GM18511 (cell line): Measurements from ENCODE around the gene CWC15.
"Not testable (repeated sequence)": the region's sequence is repeated elsewhere in the genome, so short reads cannot be mapped to it uniquely, and the experiment has no call there.

Source experiments
- ATAC-seq: cut with Tn5 transposase; IDR thresholded peaks from one replicate; pipeline ENCODE4 v1.9.1; 2021; ENCODE audit warnings: mild to moderate bottlenecking, moderate library complexity; ENCODE audit not compliant: unreplicated experiment

CWC15 gene

DNA sequence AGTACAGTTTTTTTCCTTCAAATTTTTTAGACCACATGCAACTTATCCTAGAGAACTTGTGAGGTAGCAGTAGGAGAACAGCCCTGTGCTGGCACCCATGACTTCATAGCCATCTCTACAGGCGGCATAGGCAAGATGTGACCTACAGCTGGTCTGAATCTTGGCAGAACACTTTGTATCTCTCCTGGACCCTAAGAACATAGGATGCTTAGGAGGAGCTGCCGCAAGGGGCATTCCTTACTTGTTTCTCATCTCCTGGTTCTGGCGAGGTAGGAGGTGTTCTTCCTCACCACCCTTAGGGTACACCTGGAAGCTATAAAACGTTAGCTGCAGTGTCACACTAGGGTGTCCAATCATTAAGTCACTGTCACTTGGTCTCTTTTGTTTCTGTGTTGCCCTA is 16.4 kb downstream of the CWC15 start:
- no peak for ATAC-seq

DNA sequence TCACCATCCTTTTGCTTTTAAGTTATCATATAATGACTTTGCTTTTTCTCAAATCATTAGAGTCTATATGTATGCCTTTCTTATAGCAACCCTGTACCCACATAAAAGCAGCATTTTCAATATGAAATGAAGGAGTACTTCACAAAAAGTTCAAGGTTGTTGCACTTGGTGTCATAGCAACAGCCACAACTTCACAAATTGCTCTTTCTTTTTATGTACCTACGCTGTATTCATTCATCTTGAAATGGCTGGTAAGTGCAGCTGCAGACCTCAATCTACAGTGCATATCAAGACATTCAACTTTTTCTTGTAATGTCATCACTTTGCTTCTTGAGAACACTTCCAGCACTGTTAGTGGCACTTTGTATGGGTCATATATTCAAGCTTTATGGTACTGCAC is 18.6 kb downstream of the CWC15 start:
- ATAC-seq: no peak

DNA sequence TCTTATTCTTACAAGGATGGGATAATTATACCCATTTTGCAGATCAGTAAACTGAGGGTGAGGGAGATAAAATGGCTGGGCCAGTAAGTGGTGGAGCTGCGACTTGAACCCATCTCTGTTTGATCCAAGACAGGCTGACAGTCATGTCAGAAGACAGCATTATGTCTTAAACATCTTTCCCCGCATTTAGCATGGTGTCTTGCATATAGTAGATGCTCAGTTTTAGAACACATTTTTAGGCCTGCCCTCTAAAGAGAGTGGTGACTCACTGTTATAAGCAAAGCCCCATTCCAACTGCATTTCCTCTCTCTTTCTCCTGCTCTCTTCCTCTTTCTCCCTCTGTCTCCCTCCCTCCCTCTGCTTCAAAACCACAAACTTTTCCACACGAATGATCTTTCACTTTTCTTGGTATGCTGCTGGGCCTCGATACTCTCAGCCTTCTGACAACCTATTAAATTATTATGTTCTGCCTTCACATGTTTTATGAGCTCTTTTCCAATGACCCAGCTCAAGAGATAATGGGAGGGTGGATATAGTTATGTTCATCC is 25.2 kb downstream of the CWC15 start:
- no peak for ATAC-seq

DNA sequence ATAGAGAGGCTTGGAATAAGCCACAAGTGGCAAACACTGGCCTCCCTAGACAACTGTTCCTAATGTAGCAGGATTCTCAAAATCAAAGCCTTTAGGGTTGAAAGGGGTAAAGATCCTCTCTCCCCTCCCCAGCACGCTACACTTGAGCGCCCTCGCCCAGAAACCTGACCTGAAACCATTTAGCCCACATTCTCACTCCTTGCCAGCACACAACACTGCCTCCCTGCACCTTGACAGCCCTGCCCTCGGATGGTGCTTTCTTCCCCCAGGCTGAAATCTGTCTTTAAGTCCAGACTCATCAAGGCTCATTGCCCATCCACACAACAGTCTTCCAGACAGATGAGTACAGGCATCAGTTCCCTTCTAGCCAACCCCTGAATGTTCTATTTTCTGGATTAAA is 26.5 kb downstream of the CWC15 start:
- peak; percentile 76 for ATAC-seq

DNA sequence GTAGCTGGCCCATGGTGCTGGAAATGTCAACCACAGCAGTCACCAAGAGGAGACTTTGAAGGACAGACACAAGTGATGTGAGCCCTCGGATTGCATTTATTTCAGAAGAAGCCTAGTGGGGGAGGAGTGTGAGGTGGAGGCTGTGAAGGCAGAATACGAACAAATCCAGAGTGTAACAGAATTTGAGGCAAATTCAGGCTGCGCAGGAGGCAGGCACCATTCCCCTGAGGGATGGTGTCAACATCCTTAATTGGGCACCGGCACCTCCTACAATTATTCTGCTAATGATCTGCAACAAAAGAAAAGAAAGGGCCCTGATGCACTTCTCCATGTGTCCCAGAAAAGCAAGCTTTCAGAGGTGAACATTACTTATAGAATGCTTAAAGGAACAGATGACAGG is 32.2 kb downstream of the CWC15 start:
- no peak for ATAC-seq

DNA sequence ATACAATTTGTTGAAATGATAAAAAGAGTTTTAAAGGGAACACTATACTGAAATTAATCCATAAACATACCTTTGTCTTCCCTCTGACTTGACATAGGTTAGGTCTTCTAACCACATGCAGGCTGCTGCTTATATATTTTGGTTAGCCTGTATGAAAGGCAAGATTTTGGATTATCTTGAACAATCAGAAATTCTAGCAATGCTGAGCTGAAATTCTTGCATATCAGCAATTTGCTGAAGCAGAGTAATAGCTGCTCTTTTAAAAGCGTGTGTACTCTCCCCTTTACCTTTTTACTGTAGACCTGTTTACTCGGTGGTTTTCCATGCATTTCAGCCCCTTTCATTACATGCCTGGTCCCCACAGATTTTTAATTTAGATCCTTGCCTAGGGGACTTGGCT is 34.0 kb downstream of the CWC15 start:
- no peak for ATAC-seq

DNA sequence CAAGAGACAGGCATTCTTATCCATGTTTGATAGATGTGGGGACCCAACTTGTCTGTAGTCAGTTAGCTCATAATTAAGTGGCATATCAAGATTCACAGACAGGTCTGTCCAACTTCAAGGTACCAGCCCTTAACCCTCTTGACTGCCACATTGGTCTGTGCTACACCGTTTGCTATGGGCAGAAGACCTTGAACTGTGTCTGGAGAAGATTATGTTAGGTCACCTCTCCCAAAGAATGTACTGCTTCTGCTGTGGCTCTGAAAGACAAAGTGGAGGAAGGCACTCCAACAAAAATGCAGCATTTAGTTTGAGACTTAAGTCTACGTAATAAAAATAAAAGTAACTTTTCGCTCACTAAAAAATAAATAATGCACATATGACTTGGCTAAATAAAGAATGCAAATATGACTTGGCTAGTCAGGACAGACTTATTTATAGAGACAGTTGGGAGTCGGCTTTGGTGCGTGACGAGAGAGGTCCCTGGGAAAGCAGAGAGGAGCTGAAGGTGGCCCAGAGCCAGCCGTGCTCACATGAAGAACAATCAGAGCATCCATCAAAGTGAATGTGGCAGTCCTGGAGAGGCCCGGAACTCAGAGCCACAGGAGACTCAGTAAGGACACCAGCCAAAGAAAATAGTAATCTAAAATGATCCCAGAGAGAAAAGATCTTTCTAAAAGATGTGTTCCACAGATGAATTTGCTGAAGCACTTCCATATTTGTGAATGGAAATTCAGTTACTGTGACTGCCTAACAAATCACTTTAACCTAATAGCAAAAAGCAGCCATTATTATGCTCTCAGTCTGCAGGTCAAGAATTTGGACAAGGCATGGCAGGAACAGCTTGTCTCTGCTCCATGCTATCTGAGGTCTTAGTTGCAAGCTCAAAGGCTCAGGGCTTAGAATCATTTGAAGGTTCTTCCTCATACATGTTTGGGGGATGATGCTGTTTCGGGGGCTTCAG is 35.0 kb downstream of the CWC15 start:
- ATAC-seq: no peak

DNA sequence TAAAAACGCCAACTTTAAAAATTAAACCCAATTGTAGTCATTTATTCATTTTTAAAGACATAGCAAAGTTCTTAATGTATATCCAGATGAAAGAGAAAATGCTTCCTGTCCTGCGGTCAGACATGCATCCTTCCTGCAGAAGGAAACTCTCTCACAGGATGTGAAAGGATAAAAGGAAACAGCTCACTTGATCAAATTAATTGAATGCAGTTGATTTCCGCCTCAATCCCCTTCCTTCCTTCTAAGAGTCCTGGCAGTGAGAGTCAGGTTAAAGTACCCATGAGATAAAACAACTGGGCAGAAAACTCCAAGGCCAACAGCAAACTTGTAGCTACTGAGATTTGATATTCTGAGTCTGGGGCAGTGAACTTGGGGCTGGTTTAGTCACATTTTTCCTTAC is 38.5 kb downstream of the CWC15 start:
- ATAC-seq: no peak

DNA sequence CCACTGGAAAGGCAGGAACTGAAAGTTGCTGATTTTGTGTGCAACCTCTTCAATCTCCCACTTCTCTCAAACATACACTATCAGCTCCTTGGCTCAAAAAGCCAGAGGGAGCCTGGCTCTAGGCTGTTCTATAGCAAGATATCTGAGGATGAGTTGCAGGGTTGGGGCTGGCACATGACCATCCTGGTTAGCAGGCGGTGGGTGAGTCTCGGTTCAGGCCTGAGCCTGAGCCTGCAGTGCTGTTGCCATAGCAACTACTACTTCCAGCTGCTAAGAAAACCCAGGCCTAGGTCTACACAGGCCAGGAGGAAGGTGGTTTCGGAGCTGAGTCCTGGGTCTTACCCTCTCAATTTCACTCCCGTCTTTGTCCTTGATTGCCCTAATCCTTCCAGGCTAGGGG is 39.0 kb downstream of the CWC15 start:
- ATAC-seq: no peak

DNA sequence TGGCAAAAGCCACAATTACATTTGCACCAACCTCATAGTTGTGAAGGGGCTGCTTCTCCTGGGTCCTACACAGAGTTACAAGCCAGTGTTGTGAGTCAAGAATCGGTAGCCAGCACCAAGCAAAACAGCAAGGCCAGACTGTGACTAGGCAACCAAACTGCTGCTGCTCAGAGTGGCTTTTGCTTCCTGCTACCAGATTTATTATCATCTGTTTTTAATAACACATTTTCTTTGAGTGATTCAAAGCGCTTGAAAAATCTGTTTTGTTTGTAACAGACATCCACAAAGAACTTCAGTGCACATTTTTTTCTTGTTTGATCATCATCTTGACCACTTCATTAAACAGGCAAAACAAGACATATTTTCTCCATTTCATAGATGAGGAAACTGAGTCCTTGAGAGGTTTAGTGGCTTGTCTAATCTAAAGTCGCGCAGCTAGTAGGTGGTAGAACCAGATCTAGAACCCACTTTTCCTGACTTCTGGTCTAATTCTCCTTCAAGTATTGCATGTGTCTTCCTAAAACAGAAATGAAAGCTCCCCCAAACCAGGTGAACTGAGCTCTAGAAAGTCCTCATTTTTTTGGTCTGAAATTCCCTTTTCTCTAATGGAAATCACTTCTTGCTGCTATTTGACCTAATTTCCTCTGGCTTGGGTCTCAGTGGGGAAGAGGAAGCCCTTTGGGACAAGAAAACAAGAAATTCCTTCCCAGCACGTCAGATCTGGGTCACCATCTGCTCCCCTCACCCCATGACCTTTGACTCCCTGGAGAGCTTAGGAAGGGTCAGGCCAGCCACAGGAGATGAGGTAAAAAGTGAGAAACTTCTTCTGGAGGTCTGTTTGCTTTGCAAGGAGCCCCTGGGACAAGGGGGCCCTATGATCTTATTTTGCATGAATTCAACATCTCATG is 39.9 kb downstream of the CWC15 start:
- ATAC-seq: no peak

DNA sequence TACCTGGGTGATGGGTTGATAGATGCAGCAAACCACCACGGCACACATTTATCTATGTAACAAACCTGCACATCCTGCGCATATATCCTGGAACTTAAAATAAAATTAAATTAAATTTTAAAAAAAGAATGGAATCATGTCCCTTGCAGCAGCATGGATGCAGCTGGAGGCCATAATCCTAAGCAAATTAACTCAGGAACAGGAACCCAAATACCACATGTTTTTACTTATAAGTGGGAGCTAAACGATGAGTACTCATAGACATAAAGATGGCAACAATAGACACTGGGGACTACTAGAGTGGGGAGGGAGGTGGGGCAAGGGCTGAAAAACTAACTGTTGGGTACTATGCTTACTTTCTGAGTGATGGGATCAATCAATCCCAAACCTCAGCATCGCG is 40.9 kb downstream of the CWC15 start:
- no peak for ATAC-seq

DNA sequence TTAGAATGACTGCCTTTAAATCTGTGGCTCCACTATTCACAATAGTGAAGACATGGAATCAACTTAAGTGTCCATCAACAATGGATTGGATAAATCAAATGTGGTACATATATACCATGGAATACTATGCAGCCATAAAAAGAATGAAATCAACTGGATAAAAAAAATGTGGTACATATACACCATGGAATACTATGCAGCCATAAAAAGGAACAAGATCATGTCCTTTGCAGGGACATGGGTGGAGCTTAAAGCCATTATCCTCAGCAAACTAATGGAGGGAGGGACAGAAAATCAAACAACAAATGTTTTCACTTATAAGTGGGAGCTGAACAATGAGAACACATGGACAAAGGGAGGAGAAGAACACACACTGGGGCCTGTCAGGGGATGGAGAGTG is 41.3 kb downstream of the CWC15 start:
- not testable (repeated sequence) for ATAC-seq

DNA sequence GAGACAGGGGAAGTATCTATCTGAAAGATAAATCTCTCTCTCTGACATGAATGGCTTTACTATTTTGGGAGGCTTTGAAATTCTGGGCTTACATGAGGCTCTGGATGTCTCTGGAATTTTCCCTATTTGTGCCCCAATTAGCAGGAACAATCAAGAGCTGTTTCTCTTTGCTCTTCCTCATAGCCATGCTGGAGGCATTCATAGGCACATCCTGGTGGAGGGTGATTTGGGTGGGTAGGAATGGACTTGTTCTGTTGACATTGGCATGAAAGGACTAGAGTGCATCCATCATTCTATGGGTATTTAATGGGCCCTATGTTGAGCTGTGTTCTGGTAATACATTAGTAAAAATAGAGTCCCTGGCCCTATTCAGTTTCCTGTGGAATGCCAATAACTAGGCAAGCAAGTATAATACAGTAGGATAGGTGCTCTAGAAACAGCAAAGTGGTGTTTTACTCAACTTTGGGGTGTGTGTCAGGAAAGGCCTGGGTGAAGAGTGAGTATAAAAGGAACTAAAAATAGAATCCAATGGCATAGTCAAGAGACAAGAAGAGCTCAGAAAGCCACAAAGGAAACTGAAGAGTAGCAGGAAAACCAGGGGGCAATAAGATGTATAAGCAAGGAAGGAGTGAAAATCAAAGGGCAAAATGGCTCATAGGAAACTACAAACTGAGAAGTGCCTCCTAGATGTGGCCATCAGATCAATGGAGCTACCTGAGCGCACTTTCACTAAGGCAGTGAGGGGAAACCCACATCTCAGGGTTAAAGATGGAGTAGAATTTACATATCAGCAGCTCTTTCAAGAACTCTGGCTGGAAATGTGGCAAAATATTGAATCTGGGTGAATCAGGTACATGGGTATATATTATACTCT is 45.0 kb downstream of the CWC15 start:
- ATAC-seq: no peak

DNA sequence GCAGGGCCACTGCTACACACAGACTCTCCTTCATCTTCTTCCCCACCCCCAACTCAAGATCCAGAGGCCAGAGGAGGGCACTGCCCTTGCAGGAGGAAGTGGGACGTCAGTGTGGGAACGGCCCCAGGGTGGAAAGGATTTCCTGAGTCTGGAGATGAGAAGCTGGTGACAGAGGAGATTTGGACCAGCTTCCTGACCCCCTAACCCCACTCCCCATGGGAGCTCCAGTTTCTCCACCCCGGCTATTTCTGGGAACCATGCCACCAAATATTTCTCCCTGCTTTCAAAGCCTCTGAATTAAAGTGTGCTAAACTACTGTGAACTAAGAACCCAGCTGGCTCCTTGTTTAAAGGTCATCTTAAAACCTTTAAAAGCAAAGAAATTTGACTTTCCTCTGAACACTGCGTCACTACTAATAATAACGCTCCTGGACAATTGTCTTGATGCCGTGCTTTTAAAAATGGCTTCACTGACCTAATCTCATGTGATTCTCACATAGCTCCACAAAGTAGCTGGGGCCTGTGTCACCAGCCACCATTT is 46.6 kb downstream of the CWC15 start:
- no peak for ATAC-seq

DNA sequence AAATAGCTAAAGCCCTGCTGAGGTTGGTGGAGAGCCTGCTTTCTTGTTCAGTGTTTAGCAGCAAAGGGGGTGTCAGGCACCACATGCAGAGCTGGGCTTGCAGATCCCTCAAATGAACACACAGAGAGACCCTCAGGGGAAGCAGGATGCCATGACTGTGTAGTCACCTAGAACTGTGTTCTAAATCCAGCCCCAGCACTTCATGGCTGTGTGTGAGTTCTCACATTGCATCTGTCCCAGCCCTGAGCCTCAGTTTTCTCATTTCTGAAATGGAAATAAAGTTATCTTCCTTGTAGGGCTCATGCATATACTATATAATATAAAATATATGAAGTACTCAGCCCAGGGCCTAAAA is 47.1 kb downstream of the CWC15 start:
- ATAC-seq: no peak

DNA sequence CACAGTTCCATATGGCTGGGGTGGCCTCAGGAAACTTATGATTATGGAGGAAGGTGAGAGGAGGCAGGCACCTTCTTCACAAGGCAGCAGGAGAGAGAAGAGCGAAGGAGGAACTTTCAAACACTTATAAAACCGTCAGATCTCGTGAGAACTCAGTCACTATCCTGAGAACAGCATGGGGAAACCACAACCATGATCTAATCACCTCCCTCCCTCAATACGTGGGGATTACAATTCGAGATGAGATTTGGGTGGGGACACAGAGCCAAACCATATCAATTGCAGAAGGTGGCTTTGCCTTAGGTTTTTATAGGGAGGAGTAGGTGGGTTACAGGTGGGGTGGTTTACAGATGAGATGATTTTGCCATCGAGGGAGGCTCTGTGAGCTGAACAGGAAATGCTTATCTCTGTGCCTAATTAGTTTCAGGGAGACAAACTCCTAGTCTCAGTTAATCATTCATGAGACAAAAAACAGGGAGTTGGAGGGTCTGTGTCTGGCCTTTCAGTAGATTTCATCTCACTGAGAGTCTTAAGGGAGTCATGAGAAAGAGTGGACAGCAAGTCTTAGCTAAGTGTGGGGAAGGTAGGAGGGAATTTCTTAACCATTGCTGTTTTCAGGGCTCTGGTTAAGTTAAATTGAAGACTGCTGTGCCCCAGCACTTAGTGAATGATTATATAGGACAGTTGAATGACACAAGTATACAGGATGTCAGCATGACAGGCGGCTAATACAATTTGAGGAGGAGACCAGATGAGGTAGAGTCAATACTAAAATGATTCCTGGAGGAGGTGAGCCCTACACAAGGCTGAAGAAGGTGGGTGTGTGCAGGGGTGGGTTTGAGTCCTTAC is 47.7 kb downstream of the CWC15 start:
- ATAC-seq: peak; percentile 65

DNA sequence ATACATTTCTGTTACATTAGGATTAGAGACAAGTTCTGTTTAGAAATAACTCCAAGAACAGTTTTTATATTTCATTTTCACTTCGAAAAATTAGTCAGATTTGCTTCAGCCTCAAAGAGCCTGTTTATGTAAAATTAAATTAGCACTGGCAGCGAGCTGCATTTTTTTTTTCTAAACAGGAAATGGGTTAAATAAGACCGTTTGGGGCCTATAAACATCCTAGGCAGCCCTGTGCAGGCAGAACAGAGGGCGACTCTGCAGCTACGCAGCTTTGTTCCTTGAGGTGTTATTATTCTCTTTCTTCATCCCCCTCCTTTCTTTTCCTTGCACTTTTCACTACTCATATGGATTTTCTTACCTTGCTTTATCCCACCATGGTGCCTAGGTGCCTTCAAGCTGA is 48.7 kb downstream of the CWC15 start:
- ATAC-seq: no peak

DNA sequence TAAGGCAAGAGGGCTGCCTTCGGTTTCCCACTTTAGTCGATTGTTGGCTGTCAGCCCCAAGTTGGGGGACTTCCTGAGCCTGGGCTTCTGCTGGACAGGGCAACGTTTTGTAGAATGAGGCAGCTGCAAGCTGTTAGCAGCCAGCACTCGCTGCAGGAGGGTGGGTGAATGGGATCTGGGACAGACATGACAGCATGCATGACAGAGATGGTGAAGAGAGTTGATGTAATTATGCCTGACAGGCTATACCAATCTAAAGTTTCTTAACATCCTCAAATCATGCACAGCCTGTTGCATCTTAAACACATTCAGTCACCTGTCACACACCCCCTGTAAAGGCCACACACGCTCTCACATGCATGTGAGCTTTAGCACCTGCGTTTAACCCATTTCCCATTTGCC is 49.2 kb downstream of the CWC15 start:
- ATAC-seq: no peak

DNA sequence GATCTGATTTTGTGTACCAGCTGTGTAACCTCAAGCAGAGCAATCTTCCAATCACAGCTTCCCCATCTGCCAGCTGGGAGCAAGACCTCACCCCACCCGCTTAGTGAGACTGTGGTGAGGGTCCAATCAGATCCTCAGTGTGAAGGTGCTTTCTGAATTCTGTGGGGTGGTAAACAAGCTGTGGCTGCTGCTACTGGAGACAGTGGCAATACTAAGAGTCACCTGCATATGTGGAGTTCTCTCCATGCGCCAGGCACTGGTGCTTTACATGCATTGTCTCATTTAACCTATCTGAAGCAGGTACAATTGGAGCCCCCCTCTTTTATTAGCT is 50.4 kb downstream of the CWC15 start:
- ATAC-seq: no peak
